Omental fat pad (tissue), 4 donors: ENCODE results near the gene MCM9. TPM values are rescaled to one million over a fixed set of nuclear protein-coding genes. Genes with fewer than 3 reads are reported as not detected.

Experiments used
- ATAC-seq: fragments of 150-250 bp; one replicate; pipeline ENCODE4 v1.9.1; 2016; ENCODE audit warnings: mild to moderate bottlenecking, moderate library complexity; ENCODE audit not compliant: low FRiP score
- DNase-seq: peaks from one replicate; pipeline ENCODE4 v3.0.0-alpha.2; 2019; ENCODE audit warnings: low spot score
- CTCF ChIP-seq, 3 donors: fragments of 450-650 bp; IDR thresholded peaks; one replicate each; pipeline ENCODE4 v1.5.1; 2016 to 2017; ENCODE audit warnings: antibody characterized with exemption in 3 of 3, mild to moderate bottlenecking in 3 of 3, moderate library complexity in 2 of 3
- total RNA-seq, 4 donors: library from RNA; depleted of rRNA; stranded (reverse); fragments of >200 nt; gene quantifications; one replicate each; pipeline ENCODE4 v1.1.0, GENCODE V29; 2016

MCM9 gene
- total RNA-seq, 4 donors from 2014 or later = 12.2 to 25.9 (median 14.3) TPM

- no peak for ATAC-seq
- DNase-seq = no peak
- no peak for TF ChIP-seq CTCF (IDR thresholded peaks at IDR 0.05)
Observed at GRCh38 chr6:118959903-118960302, 24.9 kb upstream of the MCM9 start.

- DNase-seq (no peak), ATAC-seq (no peak)
- TF ChIP-seq CTCF (IDR thresholded peaks at IDR 0.05) = no peak
Observed at GRCh38 chr6:118953391-118953790, 18.4 kb upstream of the MCM9 start.

GRCh38 chr6:118952683-118953082, 17.7 kb upstream of the MCM9 start:
- no peak for TF ChIP-seq CTCF (IDR thresholded peaks at IDR 0.05)
- no peak for ATAC-seq

GRCh38 chr6:118945217-118945616, 10.3 kb upstream of the MCM9 start:
- DNase-seq = no peak
- no peak for ATAC-seq
- TF ChIP-seq CTCF (IDR thresholded peaks at IDR 0.05) = no peak

More at GRCh38 chr6:118952683-118953082, 17.7 kb upstream of the MCM9 start:
- no peak for DNase-seq

- no peak for DNase-seq
- no peak for TF ChIP-seq CTCF (IDR thresholded peaks at IDR 0.05)
- no peak for ATAC-seq
Observed at GRCh38 chr6:118940770-118941169, 5.8 kb upstream of the MCM9 start.

GRCh38 chr6:118939683-118940082, 4.7 kb upstream of the MCM9 start:
- ATAC-seq = no peak
- TF ChIP-seq CTCF (IDR thresholded peaks at IDR 0.05) = no peak

GRCh38 chr6:118935978-118936703, 1.2 kb upstream of the MCM9 start:
- no peak for DNase-seq
- ATAC-seq = no peak
- TF ChIP-seq CTCF (IDR thresholded peaks at IDR 0.05) = no peak

More at GRCh38 chr6:118939683-118940082, 4.7 kb upstream of the MCM9 start:
- DNase-seq = no peak
